ENCODE data around the gene ENPP3. TPM values are rescaled to one million over a fixed set of nuclear protein-coding genes. Genes with fewer than 3 reads are reported as not detected.

The ENPP3 gene
- total RNA-seq, 1 donor from 2014 or later: 0.14 TPM

- Mint-ChIP-seq H3K36me3 (ENCODE audit: low read depth) (no peaks in the 10 kb centered on the region), H3K4me3 (no peak overlapping the region), H3K4me1 (no peaks in the 10 kb centered on the region), H3K9me3 (no peaks in the 10 kb centered on the region), H3K27me3 (ENCODE audit: low read depth) (peaks cover under 1% of the 10 kb centered on the region), H3K27ac (ENCODE audit: unreplicated experiment) (no peak overlapping the region)
- DNase-seq (ENCODE audit: low read depth, low spot score): no peak
- TF ChIP-seq CTCF (conservative IDR thresholded peaks at IDR 0.05): no peak
Observed at GRCh38 chr6:131642987-131643611, 6.0 kb downstream of the ENPP3 start.

GRCh38 chr6:131643855-131644460, 6.9 kb downstream of the ENPP3 start:
- Mint-ChIP-seq H3K4me1 (no peaks in the 10 kb centered on the region), H3K36me3 (ENCODE audit: low read depth) (no peaks in the 10 kb centered on the region), H3K27ac (ENCODE audit: unreplicated experiment) (no peak overlapping the region), H3K9me3 (no peaks in the 10 kb centered on the region), H3K27me3 (ENCODE audit: low read depth) (no peaks in the 10 kb centered on the region), H3K4me3 (no peak overlapping the region)
- no peak for DNase-seq (ENCODE audit: low read depth, low spot score)
- TF ChIP-seq CTCF (conservative IDR thresholded peaks at IDR 0.05): no peak

- Mint-ChIP-seq H3K9me3 (no peaks in the 10 kb centered on the region), H3K27ac (ENCODE audit: unreplicated experiment) (no peak overlapping the region), H3K4me1 (no peaks in the 10 kb centered on the region), H3K36me3 (ENCODE audit: low read depth) (no peaks in the 10 kb centered on the region), H3K4me3 (no peak overlapping the region), H3K27me3 (ENCODE audit: low read depth) (no peaks in the 10 kb centered on the region)
- TF ChIP-seq CTCF (conservative IDR thresholded peaks at IDR 0.05): no peak
- no peak for DNase-seq (ENCODE audit: low read depth, low spot score)
Observed at GRCh38 chr6:131644921-131645320, 7.8 kb downstream of the ENPP3 start.

GRCh38 chr6:131645846-131646245, 8.7 kb downstream of the ENPP3 start:
- no peaks in the 10 kb centered on the region for H3K36me3 Mint-ChIP-seq (ENCODE audit: low read depth)
- no peak overlapping the region for H3K4me3 Mint-ChIP-seq
- H3K4me1 Mint-ChIP-seq: no peaks in the 10 kb centered on the region
- H3K27ac Mint-ChIP-seq (ENCODE audit: unreplicated experiment): no peak overlapping the region
- no peak for DNase-seq (ENCODE audit: low read depth, low spot score)
- no peaks in the 10 kb centered on the region for H3K9me3 Mint-ChIP-seq
- no peak for TF ChIP-seq CTCF (conservative IDR thresholded peaks at IDR 0.05)
- no peaks in the 10 kb centered on the region for H3K27me3 Mint-ChIP-seq (ENCODE audit: low read depth)

- no peak overlapping the region for H3K27ac Mint-ChIP-seq (ENCODE audit: unreplicated experiment)
- H3K4me3 Mint-ChIP-seq: no peak overlapping the region
- H3K9me3 Mint-ChIP-seq: no peaks in the 10 kb centered on the region
- no peaks in the 10 kb centered on the region for H3K27me3 Mint-ChIP-seq (ENCODE audit: low read depth)
- no peak for TF ChIP-seq CTCF (conservative IDR thresholded peaks at IDR 0.05)
- no peak for DNase-seq (ENCODE audit: low read depth, low spot score)
- H3K36me3 Mint-ChIP-seq (ENCODE audit: low read depth): no peaks in the 10 kb centered on the region
- H3K4me1 Mint-ChIP-seq: no peaks in the 10 kb centered on the region
Observed at GRCh38 chr6:131646249-131646670, 9.2 kb downstream of the ENPP3 start.

Data from neural crest cell (in vitro differentiated cells).